Psoas muscle (tissue), 8 donors: ENCODE results near the gene DNMT3A. TPM values are rescaled to one million over a fixed set of nuclear protein-coding genes. Genes with fewer than 3 reads are reported as not detected.

Source experiments
- ATAC-seq, 4 donors: fragments of 200-7000 bp; cut with Tn5 transposase; one replicate each; pipeline ENCODE4 v1.9.1; 2020; ENCODE audit warnings: moderate library complexity in 3 of 4, mild to moderate bottlenecking in 2 of 4
- DNase-seq, 2 donors: peaks; one replicate each; pipeline ENCODE4 v3.0.0-alpha.2; 2020
- H3K27ac ChIP-seq: fragments of 200-600 bp; one replicate; pipeline ENCODE4 v1.8.0; 2022
- H3K27me3 ChIP-seq, 3 donors: fragments of 200-600 bp in 1 of 3; one replicate each; pipeline versions ENCODE4 v1.6.1 to v1.8.0; 2013 to 2022; ENCODE audit warnings: low read length in 2 of 3, mild to moderate bottlenecking in 2 of 3, moderate library complexity in 1 of 3; ENCODE audit not compliant: insufficient read depth in 3 of 3
- H3K36me3 ChIP-seq, 2 donors: fragments of 200-600 bp in 1 of 2; one replicate each; pipeline versions ENCODE4 v1.6.1 to v1.8.0; 2013 to 2022; ENCODE audit warnings: low read depth in 1 of 2, mild to moderate bottlenecking in 1 of 2, moderate library complexity in 1 of 2; ENCODE audit not compliant: insufficient read depth in 1 of 2
- H3K4me1 ChIP-seq: fragments of 200-600 bp; one replicate; pipeline ENCODE4 v1.8.0; 2022
- H3K4me3 ChIP-seq: fragments of 200-600 bp; one replicate; pipeline ENCODE4 v1.8.0; 2022; ENCODE audit warnings: mild to moderate bottlenecking
- H3K9me3 ChIP-seq: fragments of 200-600 bp; one replicate; pipeline ENCODE4 v1.8.0; 2022
- CTCF ChIP-seq: fragments of 200-600 bp; IDR thresholded peaks from one replicate; pipeline ENCODE4 v1.8.0; 2022; ENCODE audit warnings: antibody characterized with exemption
- WGBS, 3 donors: extraction: QIAGEN DNeasy Blood & Tissue Kit; methylation state at CpG; one replicate each; pipeline versions ENCODE4 v1.1.6 to v1.1.7; 2013; 5-methylcytosine and 5-hydroxymethylcytosine counted together
- intact Hi-C, 2 donors: fragments of 100-400 bp; cut with DNase I; formaldehyde crosslinking; loops; one replicate each; pipeline versions ENCODE4 v1.11.0 to v1.14.2; 2022
- polyA plus RNA-seq, 3 donors: library from polyadenylated mRNA; stranded (reverse); fragments of 200-250 nt; gene quantifications; one replicate each; pipeline ENCODE4 v1.2.3, GENCODE V29; 2013
- total RNA-seq, 4 donors: library from RNA; stranded (reverse); fragmentation: NEBNext Ultra II Directional in 2 of 4; extraction: Animal tissue kit (Norgen Biotek cat#: 25700) in 2 of 4; gene quantifications; one replicate each; pipeline versions ENCODE4 v1.2.1 to v1.2.4, GENCODE V29; 2021 to 2023
- donor health status: healthy with polysubstance abuse.
- donor health status: DM: no; HTN: no; CAD: no; lungs with moderate emphysema.
- donor health status: Bipolar disorder and iron deficiency.
- donor health status: healthy.
- donor health status: DM: yes; HTN: yes; CAD: no.
- donor health status: DM: no; HTN: no; CAD: no.
- donor health status: DM: no; HTN: no; CAD: no.
- donor health status: DM: yes; HTN: yes; CAD: no.

Gene DNMT3A
- total and polyA plus RNA-seq, 7 donors, result 7.1 to 26.2 (median 20.6) TPM

DNA sequence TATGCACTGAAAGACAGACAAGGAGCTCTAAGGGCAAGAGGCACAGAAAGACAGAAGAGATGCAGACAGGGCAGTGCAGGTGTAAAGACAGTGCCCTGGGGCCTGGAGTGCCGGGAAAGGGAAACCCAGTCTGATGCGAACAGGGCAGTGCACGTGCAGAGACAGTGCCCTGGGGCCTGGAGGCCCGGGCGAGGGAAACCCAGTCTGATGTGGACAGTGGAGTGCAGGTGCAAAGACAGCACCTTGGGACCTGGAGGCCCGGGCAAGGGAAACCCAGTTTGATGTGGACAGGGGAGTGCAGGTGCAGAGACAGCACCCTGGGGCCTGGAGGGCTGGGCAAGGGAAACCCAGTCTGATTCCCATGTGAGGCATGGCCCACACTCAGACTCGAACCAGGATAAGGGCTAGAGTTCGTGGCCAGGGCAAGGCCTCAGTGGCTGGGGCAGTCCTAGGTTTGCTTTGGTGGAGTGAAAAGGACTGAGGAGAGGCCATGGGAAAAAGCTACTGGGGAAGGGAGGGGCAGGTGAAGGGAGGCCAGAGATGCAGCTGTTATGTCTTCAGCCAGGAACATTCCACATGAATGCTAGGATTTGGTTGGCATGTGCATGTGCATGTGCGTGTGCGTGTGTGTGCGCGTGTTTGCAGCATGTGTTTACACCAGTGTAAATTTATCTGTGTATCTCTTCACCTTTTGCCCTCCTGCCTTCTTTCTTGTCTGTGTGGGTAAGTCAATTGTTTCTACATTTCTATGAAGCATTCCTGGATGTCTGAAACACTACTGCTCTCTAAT lies 39.1 kb upstream of the DNMT3A start:
- H3K27me3 ChIP-seq, result no peaks in the 10 kb centered on the region
- ATAC-seq (peak; percentile 69 to 86 (median 76)), DNase-seq (peak in 1 of 2 donors; percentile 76)
- no peak overlapping the region for H3K4me3 ChIP-seq
- H3K27ac ChIP-seq, result peak overlapping the region; percentile 46
- no peaks in the 10 kb centered on the region for H3K36me3 ChIP-seq
- H3K9me3 ChIP-seq, result no peaks in the 10 kb centered on the region
- peaks cover 32% of the 10 kb centered on the region for H3K4me1 ChIP-seq
- WGBS, 3 donors, result 49 to 55% (median 54%) methylated on average over 12 of the region's 12 CpGs
- intact Hi-C loops, result no loop called here
- TF ChIP-seq CTCF, result no peak

DNA sequence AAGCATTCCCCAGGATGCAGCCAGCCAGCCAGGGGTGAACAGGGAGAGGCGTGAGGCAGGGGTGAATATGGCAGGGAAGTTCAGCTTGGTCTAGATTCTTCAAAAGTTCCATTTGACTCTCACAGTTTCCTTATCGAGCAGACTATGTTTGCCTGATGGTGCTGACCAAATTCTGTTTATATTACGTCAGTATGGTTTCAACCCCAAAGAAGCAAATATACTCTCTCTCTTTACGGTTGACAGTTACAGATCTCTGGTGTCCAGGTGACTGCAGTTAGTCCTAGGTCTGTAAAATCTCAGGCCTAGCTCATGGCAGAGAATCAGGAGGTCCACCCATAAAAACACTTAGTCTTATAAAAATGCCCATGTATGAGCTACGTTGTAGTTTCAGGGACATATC lies 38.3 kb upstream of the DNMT3A start:
- DNase-seq (no peak), ATAC-seq (no peak)
- H3K4me3 ChIP-seq, result no peak overlapping the region
- H3K27me3 ChIP-seq, result no peaks in the 10 kb centered on the region
- no peak overlapping the region for H3K27ac ChIP-seq
- H3K9me3 ChIP-seq, result no peaks in the 10 kb centered on the region
- no peaks in the 10 kb centered on the region for H3K36me3 ChIP-seq
- 96 to 98% (median 96%) methylated on average over 5 of the region's 5 CpGs for WGBS, 3 donors
- peaks cover 32% of the 10 kb centered on the region for H3K4me1 ChIP-seq
- intact Hi-C loops, result no loop called here
- TF ChIP-seq CTCF, result no peak

DNA sequence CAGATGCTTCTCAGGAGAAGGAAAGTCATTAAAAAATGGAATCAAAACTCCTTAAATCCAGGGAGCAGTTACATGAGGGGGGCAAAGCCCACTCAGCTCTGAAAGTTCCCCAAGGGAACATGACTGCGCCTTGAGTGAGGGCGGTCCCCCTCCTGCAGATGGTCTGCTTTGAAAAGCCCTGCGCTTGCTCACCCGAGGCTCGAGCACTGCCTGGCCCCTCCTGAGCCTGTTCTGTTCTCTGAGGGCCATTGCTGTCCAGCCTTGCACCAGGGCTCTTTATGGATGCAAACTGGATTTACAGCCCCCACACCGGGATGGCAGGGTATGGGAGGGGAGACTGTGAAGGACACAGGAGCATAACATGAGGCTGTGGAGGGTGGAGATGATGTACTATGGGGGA lies 37.8 kb upstream of the DNMT3A start:
- WGBS, 3 donors, result 87 to 96% (median 93%) methylated on average over 6 of the region's 6 CpGs
- no peak for ATAC-seq
- Histone ChIP-seq H3K27ac (no peak overlapping the region), H3K27me3 (no peaks in the 10 kb centered on the region), H3K4me1 (peaks cover 32% of the 10 kb centered on the region), H3K36me3 (no peaks in the 10 kb centered on the region), H3K9me3 (no peaks in the 10 kb centered on the region), H3K4me3 (no peak overlapping the region)
- intact Hi-C loops, result loop anchor here (5.0 to 10.0 kb wide), 3 partner anchors 37 to 145 kb away; partner anchors contain the start of gene DNMT3A (in 1 of the 2)
- DNase-seq, result peak in 1 of 2 donors; percentile 9
- no peak for TF ChIP-seq CTCF

DNA sequence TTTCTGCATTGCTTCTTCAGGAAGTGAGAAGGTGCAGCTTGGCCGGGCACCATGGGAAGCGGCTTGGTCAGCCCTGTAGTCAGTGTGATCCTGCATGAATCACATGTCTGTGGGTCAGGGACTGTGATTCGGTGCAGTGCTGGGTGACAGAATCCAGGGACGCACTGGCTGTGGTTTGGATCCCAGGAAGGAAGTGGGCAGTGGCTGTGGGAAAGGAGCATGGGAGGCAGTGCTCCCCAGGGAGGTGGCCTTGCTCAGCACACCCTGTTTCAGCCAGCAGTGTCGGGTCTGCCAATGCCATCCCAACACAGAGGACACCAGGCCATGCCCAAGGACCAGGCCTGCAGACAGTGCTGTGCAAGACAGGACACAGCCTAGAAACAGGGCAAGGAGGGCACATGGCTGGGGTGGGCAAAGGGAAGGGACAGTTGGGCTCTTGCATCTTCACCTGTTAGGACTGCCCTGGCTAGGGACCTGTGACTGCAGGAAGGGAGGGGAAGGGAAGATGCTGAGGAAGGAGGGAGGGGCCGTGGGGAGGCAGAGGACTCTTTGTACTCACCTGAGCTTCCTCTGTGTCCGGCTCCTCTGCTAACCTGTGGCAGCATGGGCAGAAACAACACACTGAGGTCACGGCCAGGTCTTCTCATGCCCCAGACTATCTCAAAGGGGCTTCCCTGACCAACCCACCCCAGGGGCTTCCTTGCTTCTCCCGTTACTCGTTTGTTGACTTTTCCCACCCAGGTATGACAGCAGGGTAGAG lies 37.2 kb upstream of the DNMT3A start:
- H3K27me3 ChIP-seq, result no peaks in the 10 kb centered on the region
- peak in 1 of 2 donors; percentile 36 for DNase-seq
- no peak overlapping the region for H3K4me3 ChIP-seq
- peak in 1 of 4 donors; percentile 10 for ATAC-seq
- H3K27ac ChIP-seq, result no peak overlapping the region
- 71 to 85% (median 80%) methylated on average over 10 of the region's 10 CpGs for WGBS, 3 donors
- H3K36me3 ChIP-seq, result no peaks in the 10 kb centered on the region
- no peaks in the 10 kb centered on the region for H3K9me3 ChIP-seq
- H3K4me1 ChIP-seq, result peaks cover 32% of the 10 kb centered on the region
- no peak for TF ChIP-seq CTCF
- intact Hi-C loops, result loop anchor here (5.0 to 10.0 kb wide), 3 partner anchors 37 to 146 kb away; partner anchors contain the start of gene DNMT3A (in 1 of the 2)
